ENCODE measurements around the gene TRAIP. TPM values are rescaled to one million over a fixed set of nuclear protein-coding genes. Genes with fewer than 3 reads are reported as not detected.

Gene TRAIP
- total and polyA plus RNA-seq, 5 donors, result 0.68 to 1.5 (median 1.2) TPM

- H3K4me1 ChIP-seq (ENCODE audit: control insufficient read depth, insufficient read depth, low read length), result peaks cover 33% of the 10 kb centered on the region
- WGBS, result under 1% methylated on average over 71 of the region's 71 CpGs
- intact Hi-C loops (cut with DNase I), result loop anchor here in 3 of 4 donors (1.0 to 10.0 kb wide), 5 partner anchors 34 to 102 kb away; partner anchors contain the start of gene MST1R (in 2 of the 3)
- H3K9me3 ChIP-seq (ENCODE audit: control insufficient read depth, low read length), result no peaks in the 10 kb centered on the region
- H3K4me3 ChIP-seq (ENCODE audit: low read length), result peak within 1 kb of the TSS; percentile 49
- H3K27me3 ChIP-seq (ENCODE audit: control insufficient read depth, insufficient read depth), result no peaks in the 10 kb centered on the region
- peak within 1 kb of the TSS; percentile 79 for H3K27ac ChIP-seq (ENCODE audit: low read length)
- DNase-seq (peak; percentile 91 to 96 (median 95)), ATAC-seq (peak; percentile 82 to 84)
These were observed 53.5 kb downstream of the TRAIP start, which contains the start of gene INKA1 for GRCh38 chr3:49802719-49803464. Gene INKA1 (plus strand): TSS chr3:49803261. CDS start chr3:49803393, 132 bp downstream.

- ATAC-seq (no peak), DNase-seq (no peak)
- no peak overlapping the region for H3K4me3 ChIP-seq (ENCODE audit: low read length)
- no peaks in the 10 kb centered on the region for H3K9me3 ChIP-seq (ENCODE audit: control insufficient read depth, low read length)
- H3K27ac ChIP-seq (ENCODE audit: low read length), result no peak overlapping the region
- peaks cover 25% of the 10 kb centered on the region for H3K4me1 ChIP-seq (ENCODE audit: control insufficient read depth, insufficient read depth, low read length)
- WGBS, result 86% methylated on average over 2 of the region's 2 CpGs
- intact Hi-C loops (cut with DNase I), result loop anchor here in 3 of 4 donors (2.0 to 10.0 kb wide), 5 partner anchors 36 to 106 kb away; partner anchors contain the start of gene MST1R (in 2 of the 3)
- no peaks in the 10 kb centered on the region for H3K27me3 ChIP-seq (ENCODE audit: control insufficient read depth, insufficient read depth)
These were observed 55.2 kb downstream of the TRAIP start for GRCh38 chr3:49801160-49801559.

- Histone ChIP-seq H3K27me3 (ENCODE audit: control insufficient read depth, insufficient read depth) (no peaks in the 10 kb centered on the region), H3K4me3 (ENCODE audit: low read length) (no peak within 1 kb of the TSS), H3K27ac (ENCODE audit: low read length) (peak within 1 kb of the TSS; percentile 39), H3K4me1 (ENCODE audit: control insufficient read depth, insufficient read depth, low read length) (peaks cover 12% of the 10 kb centered on the region), H3K9me3 (ENCODE audit: control insufficient read depth, low read length) (no peaks in the 10 kb centered on the region)
- WGBS, result 62% methylated on average over 4 of the region's 4 CpGs
- intact Hi-C loops (cut with DNase I), result loop anchor here in 3 of 4 donors (2.0 to 10.0 kb wide), 5 partner anchors 38 to 107 kb away; partner anchors contain the start of gene MST1R (in 2 of the 3)
- DNase-seq (peak in 2 of 3 donors; percentile 66 to 74), ATAC-seq (peak in 1 of 2 donors; percentile 11)
These were observed 56.6 kb downstream of the TRAIP start, which contains the start of gene CDHR4 for GRCh38 chr3:49799761-49800160. Gene CDHR4 (minus strand): TSS chr3:49799873. CDS start chr3:49799812, 61 bp downstream.

- intact Hi-C loops (cut with DNase I), result no loop called here
- ATAC-seq, result no peak
- H3K27me3 ChIP-seq (ENCODE audit: control insufficient read depth, insufficient read depth), result no peaks in the 10 kb centered on the region
- H3K27ac ChIP-seq (ENCODE audit: low read length), result peak overlapping the region; percentile 39
- H3K9me3 ChIP-seq (ENCODE audit: control insufficient read depth, low read length), result no peaks in the 10 kb centered on the region
- peak in 1 of 3 donors; percentile 41 for DNase-seq
- H3K4me1 ChIP-seq (ENCODE audit: control insufficient read depth, insufficient read depth, low read length), result peaks cover 5% of the 10 kb centered on the region
- 88% methylated on average over 1 of the region's 1 CpG for WGBS
- no peak overlapping the region for H3K4me3 ChIP-seq (ENCODE audit: low read length)
These were observed 57.3 kb downstream of the TRAIP start for GRCh38 chr3:49799105-49799504.

- Histone ChIP-seq H3K27me3 (ENCODE audit: control insufficient read depth, insufficient read depth) (no peaks in the 10 kb centered on the region), H3K4me1 (ENCODE audit: control insufficient read depth, insufficient read depth, low read length) (no peaks in the 10 kb centered on the region), H3K4me3 (ENCODE audit: low read length) (no peak overlapping the region), H3K9me3 (ENCODE audit: control insufficient read depth, low read length) (no peaks in the 10 kb centered on the region), H3K27ac (ENCODE audit: low read length) (no peak overlapping the region)
- intact Hi-C loops (cut with DNase I), result no loop called here
- ATAC-seq, result no peak
- DNase-seq, result no peak
- WGBS, result 85% methylated on average over 24 of the region's 24 CpGs
These were observed 61.1 kb downstream of the TRAIP start for GRCh38 chr3:49794926-49795905.

- Histone ChIP-seq H3K9me3 (ENCODE audit: control insufficient read depth, low read length) (no peaks in the 10 kb centered on the region), H3K27me3 (ENCODE audit: control insufficient read depth, insufficient read depth) (no peaks in the 10 kb centered on the region), H3K4me3 (ENCODE audit: low read length) (no peak overlapping the region), H3K4me1 (ENCODE audit: control insufficient read depth, insufficient read depth, low read length) (no peaks in the 10 kb centered on the region), H3K27ac (ENCODE audit: low read length) (no peak overlapping the region)
- DNase-seq (no peak), ATAC-seq (no peak)
- WGBS, result 83% methylated on average over 4 of the region's 4 CpGs
- intact Hi-C loops (cut with DNase I), result no loop called here
These were observed 61.9 kb downstream of the TRAIP start for GRCh38 chr3:49794431-49794830.

GRCh38 chr3:49793486-49794085 is 62.8 kb downstream of the TRAIP start:
- Histone ChIP-seq H3K9me3 (ENCODE audit: control insufficient read depth, low read length) (no peaks in the 10 kb centered on the region), H3K4me3 (ENCODE audit: low read length) (no peak overlapping the region), H3K4me1 (ENCODE audit: control insufficient read depth, insufficient read depth, low read length) (no peaks in the 10 kb centered on the region), H3K27ac (ENCODE audit: low read length) (no peak overlapping the region), H3K27me3 (ENCODE audit: control insufficient read depth, insufficient read depth) (no peaks in the 10 kb centered on the region)
- intact Hi-C loops (cut with DNase I), result no loop called here
- ATAC-seq, result no peak
- 93% methylated on average over 13 of the region's 13 CpGs for WGBS
- no peak for DNase-seq

GRCh38 chr3:49792371-49793150 is 63.8 kb downstream of the TRAIP start:
- H3K4me3 ChIP-seq (ENCODE audit: low read length), result no peak overlapping the region
- intact Hi-C loops (cut with DNase I), result no loop called here
- DNase-seq (no peak), ATAC-seq (no peak)
- no peaks in the 10 kb centered on the region for H3K27me3 ChIP-seq (ENCODE audit: control insufficient read depth, insufficient read depth)
- no peak overlapping the region for H3K27ac ChIP-seq (ENCODE audit: low read length)
- no peaks in the 10 kb centered on the region for H3K4me1 ChIP-seq (ENCODE audit: control insufficient read depth, insufficient read depth, low read length)
- WGBS, result 93% methylated on average over 10 of the region's 10 CpGs
- no peaks in the 10 kb centered on the region for H3K9me3 ChIP-seq (ENCODE audit: control insufficient read depth, low read length)

GRCh38 chr3:49791571-49791970 is 64.8 kb downstream of the TRAIP start:
- peaks cover 5% of the 10 kb centered on the region for H3K4me1 ChIP-seq (ENCODE audit: control insufficient read depth, insufficient read depth, low read length)
- intact Hi-C loops (cut with DNase I), result no loop called here
- no peaks in the 10 kb centered on the region for H3K27me3 ChIP-seq (ENCODE audit: control insufficient read depth, insufficient read depth)
- DNase-seq (no peak), ATAC-seq (no peak)
- WGBS, result 90% methylated on average over 4 of the region's 4 CpGs
- H3K4me3 ChIP-seq (ENCODE audit: low read length), result no peak overlapping the region
- no peak overlapping the region for H3K27ac ChIP-seq (ENCODE audit: low read length)
- H3K9me3 ChIP-seq (ENCODE audit: control insufficient read depth, low read length), result no peaks in the 10 kb centered on the region

Measured in right cardiac atrium (tissue), 5 donors.